ENCODE data around the gene CEP83.
A peak's percentile ranks its signal among the peaks of the same experiment; 100 is the strongest.

CEP83 gene

DNA sequence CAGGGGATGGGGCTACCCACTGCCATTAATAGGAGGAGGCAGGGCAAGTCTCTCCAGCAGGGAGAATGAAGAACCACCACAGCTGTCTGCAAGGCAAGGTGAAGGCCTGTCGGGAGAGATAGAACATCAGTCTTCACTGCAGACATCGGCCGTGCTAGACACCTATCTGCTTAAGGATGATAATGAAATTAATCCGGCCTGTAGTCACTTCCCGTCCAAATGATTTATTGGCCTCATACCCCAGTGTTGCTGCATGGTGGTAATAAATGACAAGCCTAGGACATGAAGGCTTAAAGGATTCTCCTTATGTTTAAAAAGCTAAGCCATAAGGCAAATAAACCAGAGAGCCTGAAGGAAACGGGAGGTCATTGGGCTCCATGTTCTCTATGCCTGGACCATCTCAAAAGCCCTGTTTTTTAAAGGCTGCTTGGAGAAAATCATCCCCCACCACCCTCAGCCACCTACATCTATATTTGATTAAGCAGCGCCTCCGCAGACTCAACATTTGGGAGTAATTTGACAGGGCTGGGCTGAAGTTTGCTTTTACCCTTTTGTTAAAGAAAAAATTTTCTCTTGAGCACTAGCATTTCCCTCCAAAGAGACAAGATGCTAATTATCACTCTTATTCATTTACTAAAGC is 173.6 kb downstream of the CEP83 start:
- TF ChIP-seq JUND (IDR thresholded peaks at IDR 0.05; ENCODE audit: low read depth) = no peak
- DNase-seq (ENCODE audit: low read depth in 1 of 2, low spot score in 1 of 2) = no peak
- in situ Hi-C loops (cut with HindIII; ENCODE audit: low pct_unique_long_range_greater_than_20kb, low sequenced_read_pairs) = no loop called here

DNA sequence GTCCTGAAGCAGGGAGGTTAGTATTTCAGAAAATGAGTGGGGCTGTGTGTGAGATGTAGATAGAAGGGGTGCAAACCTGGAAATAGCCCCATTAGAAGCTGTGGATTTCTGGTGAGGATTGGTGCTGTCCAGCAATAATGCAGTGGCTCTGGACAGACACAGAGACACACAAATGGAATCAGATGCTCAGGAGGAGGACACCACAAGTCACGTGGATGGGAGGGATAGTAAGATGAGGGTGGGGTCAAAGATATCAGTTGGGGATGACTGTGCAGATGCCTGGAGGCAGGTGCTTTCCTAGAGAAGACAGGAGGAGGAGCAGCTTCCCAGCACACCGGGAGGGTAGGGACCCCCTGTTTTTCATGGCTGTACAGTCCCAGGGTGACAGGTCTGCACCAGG is 174.8 kb downstream of the CEP83 start:
- DNase-seq (ENCODE audit: low read depth in 1 of 2, low spot score in 1 of 2) = no peak
- no peak for TF ChIP-seq JUND (IDR thresholded peaks at IDR 0.05; ENCODE audit: low read depth)
- in situ Hi-C loops (cut with HindIII; ENCODE audit: low pct_unique_long_range_greater_than_20kb, low sequenced_read_pairs) = no loop called here

DNA sequence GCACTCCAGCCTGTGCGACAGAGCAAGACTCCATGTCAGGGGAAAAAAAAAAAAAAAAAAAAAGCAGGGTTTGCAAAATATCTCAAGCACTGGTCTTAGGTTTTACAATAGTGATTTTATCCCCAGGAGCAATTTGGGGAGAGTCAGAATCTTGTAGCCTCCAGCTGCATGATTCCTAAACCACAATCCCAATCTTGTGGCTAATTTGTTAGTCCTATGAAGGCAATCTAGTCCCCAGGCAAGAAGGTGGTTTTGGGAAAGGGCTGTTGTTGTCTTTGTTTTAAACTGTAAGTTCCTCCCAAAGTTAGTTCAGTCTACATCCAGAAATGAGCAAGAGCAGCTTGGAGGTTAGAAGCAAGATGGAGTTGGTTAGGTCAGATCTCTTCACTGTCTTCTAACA is 175.6 kb downstream of the CEP83 start:
- no peak for DNase-seq (ENCODE audit: low read depth in 1 of 2, low spot score in 1 of 2)
- in situ Hi-C loops (cut with HindIII; ENCODE audit: low pct_unique_long_range_greater_than_20kb, low sequenced_read_pairs) = no loop called here
- no peak for TF ChIP-seq JUND (IDR thresholded peaks at IDR 0.05; ENCODE audit: low read depth)

DNA sequence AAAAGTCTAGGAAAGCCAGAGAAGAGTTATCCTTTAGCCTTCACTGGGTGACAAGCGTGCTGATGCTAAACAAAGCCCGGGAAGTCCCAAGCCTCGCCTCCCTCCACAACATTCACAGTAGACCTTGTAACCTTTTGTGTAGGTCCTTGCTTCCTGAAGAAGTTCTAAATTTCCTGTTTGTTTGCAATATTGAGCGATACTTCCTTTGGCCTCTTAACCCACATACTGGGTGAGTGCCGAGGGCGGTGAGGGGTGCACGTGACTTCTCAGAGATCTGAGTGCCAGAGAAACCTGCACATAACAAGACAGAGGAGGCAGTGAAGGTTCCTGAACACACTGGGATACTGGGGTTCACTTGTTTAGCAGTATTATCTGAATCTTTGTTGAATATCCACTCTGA is 177.0 kb downstream of the CEP83 start:
- no peak for DNase-seq (ENCODE audit: low read depth in 1 of 2, low spot score in 1 of 2)
- no peak for TF ChIP-seq JUND (IDR thresholded peaks at IDR 0.05; ENCODE audit: low read depth)
- in situ Hi-C loops (cut with HindIII; ENCODE audit: low pct_unique_long_range_greater_than_20kb, low sequenced_read_pairs) = no loop called here

DNA sequence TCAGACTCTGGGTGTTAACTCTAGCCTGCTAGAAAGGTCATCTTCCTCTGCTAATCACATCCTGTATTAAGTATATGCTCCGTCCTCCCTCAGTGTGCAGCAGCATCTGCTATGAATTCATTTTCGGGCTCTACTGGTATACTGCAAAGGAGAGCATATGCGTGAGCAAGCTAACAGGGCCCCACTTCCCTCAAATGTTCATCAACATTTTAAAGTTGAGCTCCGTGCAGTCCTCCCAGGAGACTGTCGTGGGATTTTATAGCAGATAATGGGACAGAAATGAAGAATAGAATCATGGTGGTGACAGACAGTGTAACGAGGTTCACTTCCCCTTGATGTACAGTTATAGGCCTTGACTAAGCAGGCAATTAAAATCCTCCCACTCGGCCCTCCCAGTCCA is 179.6 kb downstream of the CEP83 start:
- no peak for DNase-seq (ENCODE audit: low read depth in 1 of 2, low spot score in 1 of 2)
- in situ Hi-C loops (cut with HindIII; ENCODE audit: low pct_unique_long_range_greater_than_20kb, low sequenced_read_pairs) = no loop called here
- no peak for TF ChIP-seq JUND (IDR thresholded peaks at IDR 0.05; ENCODE audit: low read depth)

DNA sequence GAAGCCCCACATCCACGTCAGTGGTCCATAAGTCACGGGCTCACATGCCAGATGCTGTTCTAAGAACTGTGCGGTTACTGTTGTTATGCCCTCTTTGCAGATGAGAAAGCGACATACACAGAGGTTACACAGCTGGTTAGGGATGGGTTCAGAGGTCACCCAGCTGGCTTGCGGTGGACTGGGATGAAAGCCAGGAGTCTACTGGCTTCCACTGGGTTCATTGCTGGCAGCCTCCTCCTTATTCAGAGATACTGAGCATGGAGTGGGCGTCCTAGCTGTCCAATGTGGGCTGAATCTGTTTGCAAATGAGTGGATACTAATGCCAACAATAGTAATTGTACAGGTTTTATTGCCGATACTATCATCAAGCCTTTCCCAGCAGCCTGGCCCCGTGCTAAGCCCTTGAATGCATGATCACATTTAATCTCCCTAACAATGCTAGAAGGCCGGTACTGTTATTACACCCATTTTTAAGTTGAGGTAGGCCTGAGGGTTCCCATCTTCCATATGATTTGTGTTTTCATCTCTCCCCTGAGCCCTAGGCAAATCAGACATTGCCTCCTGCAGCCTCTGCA is 182.2 kb downstream of the CEP83 start:
- in situ Hi-C loops (cut with HindIII; ENCODE audit: low pct_unique_long_range_greater_than_20kb, low sequenced_read_pairs) = no loop called here
- no peak for DNase-seq (ENCODE audit: low read depth in 1 of 2, low spot score in 1 of 2)
- TF ChIP-seq JUND (IDR thresholded peaks at IDR 0.05; ENCODE audit: low read depth) = no peak

DNA sequence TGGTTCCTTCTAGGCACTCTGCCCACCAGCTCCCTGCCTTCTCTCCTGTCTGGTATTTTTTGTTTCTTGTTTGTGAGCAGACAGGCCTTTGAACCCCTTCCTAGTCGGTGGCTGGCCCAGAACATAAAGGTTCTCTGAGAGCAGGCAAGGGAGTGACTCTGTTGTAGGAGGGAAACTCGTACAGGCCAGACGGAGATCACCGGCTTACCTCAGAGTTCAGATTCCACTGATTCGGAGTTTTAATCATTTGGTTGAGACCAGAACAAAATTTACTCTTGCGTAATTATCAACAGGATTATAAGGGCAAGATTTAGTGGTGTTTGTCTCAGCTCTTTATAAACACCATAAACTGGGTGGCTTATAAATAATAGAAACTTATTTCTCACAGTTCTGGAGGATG is 182.9 kb downstream of the CEP83 start:
- no peak for TF ChIP-seq JUND (IDR thresholded peaks at IDR 0.05; ENCODE audit: low read depth)
- in situ Hi-C loops (cut with HindIII; ENCODE audit: low pct_unique_long_range_greater_than_20kb, low sequenced_read_pairs) = no loop called here
- no peak for DNase-seq (ENCODE audit: low read depth in 1 of 2, low spot score in 1 of 2)

DNA sequence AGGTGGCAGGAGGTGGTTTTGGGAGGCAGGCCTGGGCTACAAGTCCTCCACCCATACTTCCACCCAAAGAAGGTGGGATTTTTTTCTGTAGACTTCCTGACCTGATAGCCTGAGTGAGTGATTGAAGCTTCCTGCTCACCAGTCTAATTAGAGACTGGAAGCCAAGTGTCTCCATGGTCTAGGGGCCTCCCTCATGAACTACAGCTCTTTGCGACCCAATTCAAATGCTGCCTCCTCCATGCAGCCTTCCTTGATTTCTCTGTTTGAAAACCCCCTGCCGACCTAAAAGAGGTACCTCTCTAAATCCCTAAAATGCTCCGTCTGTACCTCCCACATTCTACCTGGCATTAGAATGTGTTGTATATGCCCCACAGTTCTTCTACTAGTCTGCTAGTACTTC is 186.4 kb downstream of the CEP83 start:
- in situ Hi-C loops (cut with HindIII; ENCODE audit: low pct_unique_long_range_greater_than_20kb, low sequenced_read_pairs) = no loop called here
- DNase-seq (ENCODE audit: low read depth in 1 of 2, low spot score in 1 of 2) = no peak
- no peak for TF ChIP-seq JUND (IDR thresholded peaks at IDR 0.05; ENCODE audit: low read depth)

DNA sequence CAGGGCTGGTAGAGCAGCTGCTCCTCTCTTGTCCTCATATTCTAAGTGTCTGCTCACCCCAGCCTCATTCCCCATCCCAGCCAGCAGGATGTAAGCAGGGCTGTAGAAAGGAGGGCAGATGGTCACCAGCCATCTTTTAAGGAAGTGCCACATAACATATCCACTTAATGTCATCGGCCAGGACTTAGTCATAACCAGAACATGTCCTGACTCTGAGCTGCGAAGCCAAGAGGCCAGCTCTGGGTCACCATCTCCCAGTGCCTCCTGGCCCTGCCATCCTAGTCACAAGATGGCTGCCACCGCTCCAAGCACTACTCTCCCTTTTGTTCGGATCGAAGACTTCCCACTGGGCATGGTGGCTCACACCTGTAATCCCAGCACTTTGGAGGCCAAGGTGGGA is 187.4 kb downstream of the CEP83 start:
- no peak for TF ChIP-seq JUND (IDR thresholded peaks at IDR 0.05; ENCODE audit: low read depth)
- no peak for DNase-seq (ENCODE audit: low read depth in 1 of 2, low spot score in 1 of 2)
- in situ Hi-C loops (cut with HindIII; ENCODE audit: low pct_unique_long_range_greater_than_20kb, low sequenced_read_pairs) = no loop called here

DNA sequence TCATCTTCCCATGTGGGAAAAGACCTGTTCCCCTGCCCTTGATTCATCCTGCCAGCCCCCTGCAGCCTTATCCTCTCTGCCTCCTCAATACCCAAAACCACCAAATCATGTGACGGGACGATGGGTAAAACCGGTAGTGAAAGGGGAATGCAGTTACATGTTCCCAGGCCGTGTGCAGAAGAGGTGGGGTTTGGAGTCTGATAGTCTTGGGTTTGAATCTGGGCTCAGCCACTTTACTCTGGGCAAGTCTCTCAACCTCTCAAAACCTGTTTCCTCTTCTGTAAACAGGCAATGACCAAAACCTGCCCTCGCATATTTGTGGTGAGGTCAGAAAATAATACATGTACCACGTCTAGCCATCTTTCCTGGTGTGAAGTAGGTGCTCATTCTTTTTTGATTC is 188.3 kb downstream of the CEP83 start:
- in situ Hi-C loops (cut with HindIII; ENCODE audit: low pct_unique_long_range_greater_than_20kb, low sequenced_read_pairs) = no loop called here
- no peak for TF ChIP-seq JUND (IDR thresholded peaks at IDR 0.05; ENCODE audit: low read depth)
- DNase-seq (ENCODE audit: low read depth in 1 of 2, low spot score in 1 of 2) = peak in 1 of 2 experiments; percentile 78

DNA sequence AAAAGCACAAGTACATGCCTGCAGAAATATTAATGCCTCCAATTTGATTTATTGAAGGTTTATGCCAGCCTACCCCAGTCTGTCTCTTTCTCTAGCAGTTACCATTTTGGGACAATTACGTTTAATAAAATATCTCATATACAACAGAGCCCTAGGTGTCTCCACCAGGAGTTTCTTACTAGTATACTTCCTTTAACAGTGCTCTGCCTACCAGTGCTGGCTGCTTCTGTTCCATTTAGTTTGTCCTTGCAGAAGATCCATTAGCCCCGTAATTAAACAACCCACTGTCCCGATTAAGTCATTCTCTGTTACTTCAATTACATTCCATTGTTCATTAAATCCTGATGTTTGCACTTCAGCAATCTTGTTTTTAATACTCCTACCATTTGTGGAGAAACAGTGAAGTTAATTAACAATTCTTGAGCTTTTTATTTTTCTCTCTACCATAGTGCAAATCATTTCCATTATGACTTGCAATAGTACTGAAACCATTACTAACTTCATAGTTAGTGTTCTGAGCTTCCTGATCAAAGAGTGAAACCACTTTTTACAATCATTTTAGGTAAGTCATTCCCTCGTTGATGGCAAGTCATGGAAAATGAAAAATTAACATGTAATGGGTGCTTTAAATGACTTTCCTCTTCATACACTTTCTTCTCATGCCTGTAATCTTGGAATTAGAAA is 190.2 kb downstream of the CEP83 start:
- no peak for TF ChIP-seq JUND (IDR thresholded peaks at IDR 0.05; ENCODE audit: low read depth)
- in situ Hi-C loops (cut with HindIII; ENCODE audit: low pct_unique_long_range_greater_than_20kb, low sequenced_read_pairs) = no loop called here

DNA sequence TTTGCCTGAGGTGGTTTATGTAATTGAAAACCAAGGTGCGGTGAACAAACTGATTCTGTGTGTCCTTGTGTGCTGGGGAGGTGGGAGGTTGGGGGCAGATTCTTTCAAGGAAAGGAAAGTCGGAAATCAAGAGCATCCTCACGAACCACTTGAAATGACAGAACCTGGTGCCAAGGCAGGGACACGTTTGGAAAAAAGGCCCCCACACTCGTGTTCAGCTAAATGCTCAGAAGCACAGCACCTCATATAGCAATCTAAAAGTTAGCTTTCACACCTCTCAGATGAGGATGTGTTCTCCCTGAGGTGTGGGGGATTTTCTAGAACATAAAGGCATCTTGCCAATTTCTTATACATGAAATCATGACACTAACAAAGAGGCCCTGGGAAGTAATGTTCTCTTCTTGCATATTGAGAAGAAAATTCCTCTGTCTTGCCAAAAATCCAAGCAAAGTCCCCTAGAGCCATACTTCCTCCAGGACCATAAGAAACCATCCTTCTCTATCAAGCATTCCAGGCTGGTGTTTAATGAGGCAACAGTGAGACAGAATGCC is 191.7 kb downstream of the CEP83 start:
- in situ Hi-C loops (cut with HindIII; ENCODE audit: low pct_unique_long_range_greater_than_20kb, low sequenced_read_pairs) = no loop called here
- no peak for TF ChIP-seq JUND (IDR thresholded peaks at IDR 0.05; ENCODE audit: low read depth)

More for the DNA sequence above, 190.2 kb downstream of the CEP83 start:
- no peak for DNase-seq (ENCODE audit: low read depth in 1 of 2, low spot score in 1 of 2)

DNA sequence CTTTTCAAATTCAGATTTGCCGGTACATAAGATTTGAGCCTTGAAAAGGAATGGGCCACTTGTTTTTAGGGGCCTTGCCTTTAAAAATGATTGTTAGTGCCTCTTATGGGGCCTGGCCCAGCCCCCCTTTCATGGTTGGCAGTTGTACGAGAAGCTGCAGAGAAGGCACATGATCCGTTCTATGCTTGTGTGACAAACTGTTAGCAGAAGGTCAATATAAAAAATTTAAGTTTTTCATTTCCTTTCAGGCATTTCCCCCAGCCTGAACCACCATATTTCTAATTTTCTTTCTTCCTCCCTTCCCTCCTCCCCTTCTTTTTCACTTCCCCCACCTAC is 192.2 kb downstream of the CEP83 start:
- DNase-seq (ENCODE audit: low read depth in 1 of 2, low spot score in 1 of 2) = no peak
- no peak for TF ChIP-seq JUND (IDR thresholded peaks at IDR 0.05; ENCODE audit: low read depth)
- in situ Hi-C loops (cut with HindIII; ENCODE audit: low pct_unique_long_range_greater_than_20kb, low sequenced_read_pairs) = no loop called here

More for the DNA sequence above, 191.7 kb downstream of the CEP83 start:
- no peak for DNase-seq (ENCODE audit: low read depth in 1 of 2, low spot score in 1 of 2)

All from T47D (cell line).